Measurements from ENCODE around the gene SLC12A8.

The SLC12A8 gene

GRCh38 chr3:125151916-125152315, 60.6 kb downstream of the SLC12A8 start:
- DNase-seq (ENCODE audit: low read depth), result no peak

DNA sequence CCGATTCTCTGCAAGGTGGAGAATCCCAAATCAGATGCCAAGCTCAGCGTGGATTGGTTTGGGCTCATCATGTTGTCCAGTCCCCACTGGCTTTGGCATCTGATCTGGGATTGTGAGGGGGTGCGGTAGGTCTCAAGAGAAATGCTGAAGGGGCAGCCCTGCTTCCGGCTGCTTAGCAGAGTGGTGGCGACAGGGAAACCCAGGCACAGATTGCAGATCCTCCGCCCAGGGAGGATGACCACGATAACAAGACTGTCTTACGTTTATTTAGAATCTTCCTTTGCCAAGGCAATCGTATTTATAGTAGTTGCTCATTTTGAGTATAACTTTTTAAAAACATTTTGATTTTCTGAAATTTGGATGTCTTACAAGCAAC, 61.1 kb downstream of the SLC12A8 start:
- DNase-seq (ENCODE audit: low read depth), result no peak

DNA sequence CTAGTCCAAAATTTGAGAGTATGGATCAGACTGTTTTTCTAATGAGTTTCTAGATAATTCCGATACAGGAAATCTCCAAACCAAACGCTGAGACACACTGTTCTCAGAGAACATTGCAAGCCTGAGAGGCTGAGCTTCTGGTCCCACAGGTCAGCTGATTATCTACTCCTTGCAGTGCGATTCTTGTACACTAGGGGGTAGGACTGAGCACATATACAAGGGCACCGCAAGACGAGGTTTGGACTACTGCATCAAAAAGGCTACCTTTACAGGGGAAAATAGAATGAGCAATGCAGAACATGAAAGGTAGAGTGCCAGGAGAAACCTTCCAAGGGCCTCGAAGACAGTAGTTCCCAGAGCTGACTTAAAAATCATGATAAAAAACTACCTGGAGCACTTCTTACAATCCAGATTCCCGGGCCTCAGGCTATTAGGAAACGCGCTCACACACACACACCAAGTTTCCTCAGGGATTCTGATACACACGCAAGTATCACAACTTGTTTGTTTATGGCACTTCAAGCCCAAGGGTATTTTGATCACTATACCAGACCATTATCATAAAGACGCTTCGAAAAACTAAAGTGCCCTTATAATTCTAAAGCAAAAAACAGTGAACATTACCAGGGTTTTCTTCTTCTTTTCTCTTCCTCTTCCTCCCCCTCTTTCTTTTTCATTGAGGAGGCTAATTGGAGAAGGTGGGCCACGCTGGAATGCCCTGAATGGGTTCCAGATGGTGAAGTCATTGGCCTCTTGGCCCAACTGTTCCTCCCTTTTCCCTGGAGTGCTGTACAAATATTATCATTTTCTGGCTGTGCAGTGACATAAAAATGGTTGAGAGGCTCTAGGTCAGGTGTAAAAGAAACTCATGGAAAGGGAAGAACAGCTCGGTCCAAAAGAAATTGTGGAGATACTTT, 61.8 kb downstream of the SLC12A8 start:
- DNase-seq (ENCODE audit: low read depth), result no peak

- no peak for DNase-seq (ENCODE audit: low read depth)
Measured at GRCh38 chr3:125149462-125149861, 63.1 kb downstream of the SLC12A8 start.

GRCh38 chr3:125148836-125149235, 63.7 kb downstream of the SLC12A8 start:
- DNase-seq (ENCODE audit: low read depth), result no peak

DNA sequence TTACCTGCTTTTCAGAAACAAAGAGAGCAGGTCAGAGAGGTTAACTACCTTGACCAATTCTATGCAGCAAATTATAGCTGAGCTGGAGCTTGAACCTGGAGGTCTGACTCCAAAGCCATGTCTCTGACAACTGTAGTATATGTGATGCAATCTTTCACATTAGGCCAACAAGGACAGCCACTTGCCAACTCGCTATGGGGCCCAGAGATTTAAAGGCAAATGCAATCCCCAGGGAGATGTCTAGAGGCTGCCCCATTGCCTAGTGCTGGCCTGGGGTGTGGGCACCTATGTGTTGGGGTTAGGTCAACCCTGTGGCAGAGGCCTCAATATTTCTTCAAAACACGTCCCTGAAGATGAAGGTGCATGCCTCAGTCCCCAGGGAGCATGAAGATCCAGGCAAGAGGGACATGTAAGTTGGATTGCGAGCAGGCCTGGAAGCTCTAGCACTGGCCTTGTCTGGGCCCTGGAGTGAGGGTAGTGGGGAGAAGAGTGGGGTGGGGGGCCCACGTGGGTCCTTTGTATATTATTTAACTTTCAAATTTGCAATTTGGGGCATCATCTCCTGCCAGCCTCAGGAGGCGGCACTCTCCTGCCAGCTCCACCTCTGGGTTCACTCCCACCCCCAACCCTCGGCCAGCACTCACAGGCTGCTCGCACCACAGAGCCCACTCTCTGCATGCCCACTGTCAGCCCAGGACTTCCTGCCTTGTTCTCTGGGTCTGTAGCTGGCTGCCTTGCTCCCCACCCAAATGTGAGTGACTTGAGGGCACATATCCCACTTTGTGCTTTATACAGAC, 64.3 kb downstream of the SLC12A8 start:
- DNase-seq (ENCODE audit: low read depth), result no peak

- DNase-seq (ENCODE audit: low read depth), result no peak
Measured at GRCh38 chr3:125147491-125147820, 65.1 kb downstream of the SLC12A8 start.

DNA sequence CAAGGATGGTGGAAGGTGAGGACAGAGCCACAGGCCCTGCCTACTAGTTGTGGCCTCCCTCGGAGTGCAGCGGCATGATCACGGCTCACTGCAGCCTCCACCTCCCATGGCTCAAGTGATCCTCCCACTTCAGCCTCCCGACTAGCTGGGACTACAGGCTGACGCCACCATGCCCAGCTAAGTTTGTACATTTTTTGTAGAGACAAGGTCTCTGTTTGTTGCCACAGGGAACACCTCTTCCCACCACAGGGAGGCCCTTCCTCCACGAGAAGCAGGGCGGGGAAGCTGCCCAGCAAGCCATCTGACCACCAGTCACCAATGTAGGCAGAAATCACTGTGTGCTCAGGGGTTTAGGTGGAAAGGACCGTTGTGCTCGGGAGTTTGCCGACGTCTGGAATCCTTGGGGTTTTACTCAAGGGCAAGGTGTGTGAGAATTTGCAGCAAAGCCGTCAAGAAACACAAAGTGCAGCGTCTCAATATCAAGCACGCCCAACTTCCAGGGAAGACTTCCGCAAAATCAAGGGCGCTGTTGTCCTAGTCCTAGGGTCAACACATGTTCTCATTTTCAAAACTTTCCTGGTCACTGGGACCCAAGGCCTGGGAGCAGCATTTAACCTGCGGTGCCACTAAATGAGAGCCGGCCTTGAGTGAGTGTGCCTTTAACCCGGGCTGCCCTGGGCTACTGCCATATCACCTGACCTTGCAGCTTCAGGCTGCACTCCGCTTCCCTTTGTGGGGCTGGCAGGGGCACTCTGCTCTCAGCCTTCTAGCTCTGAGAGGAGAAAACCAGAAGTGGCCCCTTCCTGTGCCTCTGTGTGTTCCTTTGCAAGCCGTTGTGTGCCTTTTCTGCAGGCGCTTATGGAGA, 65.7 kb downstream of the SLC12A8 start:
- DNase-seq (ENCODE audit: low read depth), result no peak

GRCh38 chr3:125145751-125146475, 66.6 kb downstream of the SLC12A8 start:
- no peak for DNase-seq (ENCODE audit: low read depth)

DNA sequence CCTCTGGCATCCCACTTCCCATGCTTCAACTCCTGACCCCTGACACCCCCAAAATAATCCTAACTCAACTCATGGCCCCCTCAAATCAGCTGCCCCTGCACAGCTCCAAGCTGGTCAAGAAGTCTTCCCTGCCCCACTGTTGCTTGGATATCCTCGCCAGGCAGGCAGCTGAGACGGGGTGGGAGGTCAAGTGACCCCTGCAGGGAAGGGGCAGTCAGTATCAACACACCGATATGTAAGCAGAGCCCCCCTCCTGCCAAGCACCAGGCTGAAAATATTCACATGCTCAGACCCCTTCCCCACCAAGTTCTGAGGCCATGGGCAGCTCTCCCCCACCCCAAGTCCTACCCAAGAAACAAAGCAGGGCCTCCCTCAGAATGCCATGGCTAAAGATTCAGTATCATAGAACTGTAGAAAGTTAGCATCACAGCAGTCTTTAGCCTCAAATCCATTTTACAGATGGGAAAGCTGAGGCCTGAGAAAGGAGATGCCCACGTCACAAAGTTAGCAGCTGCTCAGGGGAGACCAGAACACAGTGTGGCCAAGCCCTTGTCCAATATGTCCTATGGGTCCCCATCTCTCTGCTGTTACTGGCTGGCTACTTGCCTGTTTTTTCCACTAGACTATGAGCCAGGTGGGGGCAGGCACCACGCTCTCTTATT, 67.8 kb downstream of the SLC12A8 start:
- no peak for DNase-seq (ENCODE audit: low read depth)

- DNase-seq (ENCODE audit: low read depth), result no peak
Measured at GRCh38 chr3:125143982-125144652, 68.4 kb downstream of the SLC12A8 start.

- no peak for DNase-seq (ENCODE audit: low read depth)
Measured at GRCh38 chr3:125143538-125143937, 69.0 kb downstream of the SLC12A8 start.

GRCh38 chr3:125142940-125143339, 69.6 kb downstream of the SLC12A8 start:
- DNase-seq (ENCODE audit: low read depth), result no peak

DNA sequence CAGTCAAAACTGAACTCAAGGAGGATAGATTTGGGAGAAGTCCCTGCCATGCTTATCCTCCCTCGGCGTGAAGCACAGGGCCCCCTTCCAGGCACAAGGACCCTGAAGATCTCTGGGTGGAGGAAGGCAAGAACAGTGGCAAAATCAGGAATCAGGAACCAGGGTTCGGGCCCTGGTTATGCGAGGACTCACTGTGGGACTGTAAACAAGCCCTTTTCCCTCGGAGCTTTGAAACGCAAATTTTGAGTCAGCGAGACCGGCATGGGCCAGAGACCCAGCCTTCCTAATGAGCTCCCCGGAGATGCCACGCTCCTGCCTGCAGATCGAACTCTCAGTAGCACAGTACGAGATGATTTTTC, 70.1 kb downstream of the SLC12A8 start:
- DNase-seq (ENCODE audit: low read depth), result no peak

- peak; percentile 4 for DNase-seq (ENCODE audit: low read depth)
Measured at GRCh38 chr3:125141596-125142419, 70.7 kb downstream of the SLC12A8 start.

DNA sequence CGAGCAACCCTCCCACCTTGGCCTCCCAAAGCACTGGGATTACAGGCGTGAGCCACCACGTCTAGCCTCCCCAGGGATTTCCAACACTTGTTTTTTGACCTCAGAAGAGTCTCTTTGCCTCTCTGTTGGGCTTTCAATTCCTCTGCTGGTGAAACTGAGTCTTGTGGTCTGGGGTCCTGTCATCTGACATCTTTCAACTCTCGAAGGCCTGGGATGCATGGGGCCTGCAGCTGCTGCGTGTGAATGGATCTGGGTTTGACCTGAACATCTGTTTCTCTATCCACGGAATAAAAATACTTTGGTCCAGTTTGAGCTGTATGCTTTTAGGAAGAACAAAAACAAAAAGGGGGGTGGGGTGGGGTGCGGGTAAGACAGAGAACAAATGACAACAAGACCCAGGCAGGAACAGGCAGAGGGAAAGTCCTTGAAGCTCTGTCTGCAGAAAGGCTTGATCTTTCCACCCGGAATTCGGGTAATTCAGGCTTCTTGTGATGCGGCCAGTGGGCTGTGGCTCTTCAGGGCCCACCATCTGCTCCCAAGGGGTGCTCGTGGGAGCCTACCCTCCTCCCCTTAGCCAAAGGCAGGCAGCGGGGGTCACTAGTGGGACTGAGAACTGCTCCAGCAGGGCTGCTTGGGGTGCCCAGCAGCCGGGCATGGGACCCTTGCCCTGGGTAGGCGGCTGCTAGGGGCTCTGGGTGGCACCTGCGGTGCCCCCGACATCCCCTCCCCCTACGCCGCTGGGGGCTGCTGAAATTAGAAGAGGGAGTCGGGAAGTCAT, 71.5 kb downstream of the SLC12A8 start:
- no peak for DNase-seq (ENCODE audit: low read depth)

DNA sequence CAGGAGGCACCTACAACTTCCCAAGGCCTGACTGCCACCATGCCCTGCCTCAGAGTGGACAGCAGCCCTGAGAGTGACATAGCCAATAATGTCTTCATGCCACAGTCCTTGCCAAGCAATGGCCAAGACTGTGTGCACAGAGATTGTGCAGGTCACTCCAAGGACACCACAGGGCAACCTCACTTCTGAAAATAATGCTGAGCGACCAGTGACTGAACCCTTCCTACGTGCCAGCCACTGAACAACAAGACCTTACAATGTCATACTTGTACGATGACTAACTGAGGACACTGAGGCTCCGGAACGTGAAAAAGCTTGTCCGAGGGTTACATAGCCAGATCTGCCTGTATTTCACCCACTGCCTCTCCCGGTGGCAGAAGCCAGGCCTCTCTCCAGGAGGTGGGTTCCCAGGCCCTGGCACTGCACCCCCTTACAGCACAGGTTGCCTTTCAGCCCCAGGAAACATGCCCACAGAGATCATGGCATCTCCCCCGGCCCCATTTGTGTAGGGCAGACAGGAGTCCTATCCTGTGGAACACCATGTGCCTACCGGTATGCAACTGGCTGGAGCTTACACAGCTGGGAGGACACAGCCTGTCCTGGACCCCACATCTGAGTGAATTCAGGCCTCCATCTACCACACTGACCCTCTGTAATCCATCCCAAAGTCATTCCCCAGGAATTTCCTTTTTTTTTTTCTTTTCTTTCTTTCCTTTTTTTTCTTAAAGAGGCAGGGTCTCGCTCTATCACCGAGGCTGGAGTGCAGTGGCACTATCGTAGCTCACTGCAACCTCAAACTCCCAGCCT, 72.3 kb downstream of the SLC12A8 start:
- no peak for DNase-seq (ENCODE audit: low read depth)

DNA sequence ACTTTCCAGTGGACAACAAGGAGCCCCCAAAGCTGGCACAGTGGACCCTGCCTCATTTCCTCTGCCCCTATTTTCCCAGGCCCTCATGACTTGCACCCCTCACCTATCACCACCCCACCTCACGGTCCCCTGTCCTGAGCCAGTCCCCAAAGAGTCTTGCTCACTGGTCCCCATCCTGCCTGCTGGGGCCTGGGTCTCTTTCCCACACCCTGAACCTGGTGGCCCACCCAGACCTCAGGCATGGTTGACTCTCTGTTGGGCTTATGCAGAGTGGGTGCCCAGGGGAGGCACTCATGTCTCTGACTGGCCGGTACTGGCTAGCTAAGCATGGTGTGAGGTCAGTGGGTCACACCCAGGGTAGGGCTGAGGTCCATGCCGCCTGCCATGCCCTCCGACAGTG, 73.2 kb downstream of the SLC12A8 start:
- DNase-seq (ENCODE audit: low read depth), result no peak
